Fibroblast of peridontal ligament (primary cell): ENCODE results near the gene JKAMP.
A peak's percentile ranks its signal among the peaks of the same experiment; 100 is the strongest.

ENCODE experiments used
- DNase-seq: peaks from one replicate; pipeline ENCODE4 v3.0.0-alpha.2; 2010; ENCODE audit errors: extremely low read depth

Gene JKAMP

GRCh38 chr14:59540852-59541251 is 56.5 kb downstream of the JKAMP start:
- no peak for DNase-seq

GRCh38 chr14:59541731-59542130 is 57.4 kb downstream of the JKAMP start:
- DNase-seq: peak; percentile 1

- no peak for DNase-seq
These were observed 59.6 kb downstream of the JKAMP start for GRCh38 chr14:59543873-59544272.

GRCh38 chr14:59547310-59547709 is 63.0 kb downstream of the JKAMP start:
- DNase-seq: no peak
